Measurements from ENCODE around the gene RBM15. TPM values are rescaled to one million over a fixed set of nuclear protein-coding genes. Genes with fewer than 3 reads are reported as not detected.

Gene RBM15
- total RNA-seq, 1 experiment from 2014 or later = 18.2 TPM

DNA sequence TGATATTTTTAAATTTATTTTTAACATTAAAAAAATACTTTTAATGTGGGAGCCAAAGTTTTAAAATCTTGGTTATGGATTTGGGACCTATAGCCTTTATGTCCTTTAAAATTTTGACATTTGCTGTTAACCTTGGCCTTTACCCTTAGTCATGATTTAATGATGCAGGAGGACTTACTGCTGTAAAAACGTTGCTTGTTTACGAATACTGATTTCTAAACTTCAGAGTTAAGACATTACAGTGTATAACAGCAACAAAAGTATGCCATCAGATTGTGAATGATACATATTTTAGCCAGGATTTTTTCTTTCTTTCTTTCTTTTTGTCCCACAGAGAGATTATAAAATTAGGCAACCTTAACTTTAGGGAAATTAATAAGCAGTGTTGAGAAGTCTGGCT lies 8.9 kb downstream of the RBM15 start:
- DNase-seq (ENCODE audit: low spot score) = no peak

DNA sequence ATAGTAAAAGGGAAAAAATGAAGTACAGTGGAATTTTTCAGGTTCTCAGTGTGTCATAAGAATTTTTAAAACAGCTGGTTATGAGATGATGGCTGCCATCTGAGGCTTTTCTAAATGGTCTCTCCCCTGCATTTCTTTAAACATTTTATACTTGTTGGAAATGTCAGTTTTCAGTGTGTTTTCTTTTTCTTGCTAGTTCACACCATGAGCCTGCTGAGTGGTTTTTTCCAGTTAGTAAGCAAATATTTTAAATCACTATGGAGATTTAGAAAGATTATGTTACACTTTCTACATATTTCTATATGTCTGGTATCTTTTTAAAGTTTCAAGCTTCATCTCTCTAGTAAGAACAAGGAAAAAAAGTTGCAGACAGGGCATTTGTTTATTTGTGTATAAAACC lies 9.6 kb downstream of the RBM15 start:
- no peak for DNase-seq (ENCODE audit: low spot score)

GRCh38 chr1:110350360-110350759 lies 11.2 kb downstream of the RBM15 start:
- no peak for DNase-seq (ENCODE audit: low spot score)

DNA sequence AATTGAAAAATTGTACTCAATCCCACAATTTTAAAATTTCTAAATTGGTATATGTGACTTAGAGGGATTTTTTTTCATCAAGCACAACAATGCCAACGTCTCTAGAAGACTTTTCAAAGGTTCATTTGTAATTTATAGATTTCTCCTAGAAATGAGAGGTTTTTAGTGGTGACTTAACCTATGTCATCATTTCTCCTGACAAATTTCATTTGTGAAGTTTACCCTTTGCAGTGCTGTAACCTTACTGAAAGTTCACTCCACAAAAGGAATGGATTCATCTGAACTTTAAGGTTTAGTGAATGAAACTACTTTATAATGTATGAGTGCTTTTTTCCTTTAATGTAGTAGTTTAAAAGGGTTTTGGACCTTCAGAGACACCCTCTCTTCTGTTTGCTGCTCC lies 16.1 kb downstream of the RBM15 start:
- DNase-seq (ENCODE audit: low spot score) = no peak

GRCh38 chr1:110356379-110356778 lies 17.2 kb downstream of the RBM15 start:
- no peak for DNase-seq (ENCODE audit: low spot score)

DNA sequence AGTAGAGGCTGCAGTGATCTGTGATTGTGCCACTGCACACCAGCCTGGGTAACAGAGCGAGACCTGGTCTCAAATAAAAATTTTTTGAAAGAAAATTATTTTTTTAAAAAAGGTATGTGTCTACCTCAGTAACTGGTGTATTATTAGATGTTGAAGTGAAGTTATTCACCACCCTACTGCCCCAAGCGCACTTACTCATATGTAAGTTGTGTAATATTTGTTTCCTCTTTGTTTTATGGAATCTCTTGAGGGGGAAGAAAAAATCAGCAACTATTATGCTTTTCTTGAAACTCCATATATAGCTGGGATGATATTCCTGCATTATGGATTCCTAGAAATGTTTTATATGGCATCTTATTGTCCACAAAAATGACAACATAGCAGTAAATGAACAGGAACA lies 21.3 kb downstream of the RBM15 start:
- DNase-seq (ENCODE audit: low spot score) = no peak

- no peak for DNase-seq (ENCODE audit: low spot score)
These were observed 22.7 kb downstream of the RBM15 start for GRCh38 chr1:110361856-110362255.

GRCh38 chr1:110364221-110364620 lies 25.0 kb downstream of the RBM15 start:
- no peak for DNase-seq (ENCODE audit: low spot score)

- DNase-seq (ENCODE audit: low spot score) = no peak
These were observed 31.6 kb downstream of the RBM15 start for GRCh38 chr1:110370827-110371226.

GRCh38 chr1:110375490-110375889 lies 36.3 kb downstream of the RBM15 start:
- no peak for DNase-seq (ENCODE audit: low spot score)

- DNase-seq (ENCODE audit: low spot score) = no peak
These were observed 41.6 kb downstream of the RBM15 start for GRCh38 chr1:110380672-110381283.

DNA sequence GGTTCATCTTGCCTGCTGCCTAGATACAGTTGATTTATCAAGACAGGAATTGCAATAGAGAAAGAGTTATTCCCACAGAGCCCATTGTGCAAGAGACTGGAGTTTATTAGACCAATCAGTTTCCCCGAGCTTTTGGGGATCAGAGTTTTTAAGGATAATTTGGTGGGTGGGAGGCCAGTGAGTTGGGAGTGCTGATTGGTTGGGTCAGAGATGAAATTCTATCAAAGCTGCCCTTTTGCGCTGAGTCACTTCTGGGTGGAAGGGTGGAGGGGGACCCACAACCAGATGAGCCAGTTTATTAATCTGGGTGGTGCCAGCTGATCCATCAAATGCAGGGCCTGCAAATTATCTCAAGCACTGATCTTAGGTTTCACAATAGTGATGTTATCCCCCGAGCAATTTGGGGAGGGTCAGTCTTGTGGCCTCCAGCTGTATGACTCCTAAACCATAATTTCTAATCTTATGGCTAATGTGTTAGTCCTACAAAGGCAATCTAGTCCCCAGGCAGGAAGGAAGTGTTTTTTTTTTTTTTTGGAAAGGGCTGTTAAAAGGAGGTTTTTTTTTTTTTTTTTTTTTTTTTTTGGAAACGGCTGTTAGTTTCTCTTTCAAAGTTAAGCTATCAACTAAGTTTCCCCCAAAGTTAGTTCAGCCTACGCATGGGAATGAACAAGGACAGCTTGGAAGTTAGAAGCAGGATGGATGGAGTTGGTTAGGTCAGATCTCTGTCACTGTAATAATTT lies 44.2 kb downstream of the RBM15 start:
- peak; percentile 62 for DNase-seq (ENCODE audit: low spot score)

GRCh38 chr1:110384581-110385321 lies 45.6 kb downstream of the RBM15 start:
- no peak for DNase-seq (ENCODE audit: low spot score)

DNA sequence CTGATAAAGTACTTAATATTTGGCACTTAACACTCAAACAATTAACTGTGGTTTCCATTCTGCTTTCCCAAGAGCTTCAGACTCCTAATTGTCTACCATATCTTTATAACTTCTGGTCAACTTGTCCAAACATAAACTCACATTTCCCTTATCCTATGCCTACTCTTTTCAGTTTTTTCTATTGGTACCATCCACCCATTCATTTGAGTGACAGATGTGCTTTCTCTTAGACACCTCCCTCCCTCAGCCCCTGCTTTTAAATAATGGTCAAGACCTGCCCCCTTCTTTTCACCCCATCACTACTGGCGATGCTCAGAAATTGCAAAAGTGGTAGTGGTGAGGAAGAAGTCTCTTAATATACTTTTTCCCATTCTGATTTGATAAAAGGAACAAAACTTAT lies 46.2 kb downstream of the RBM15 start:
- no peak for DNase-seq (ENCODE audit: low spot score)

GRCh38 chr1:110387048-110387754 lies 48.0 kb downstream of the RBM15 start:
- DNase-seq (ENCODE audit: low spot score) = no peak

DNA sequence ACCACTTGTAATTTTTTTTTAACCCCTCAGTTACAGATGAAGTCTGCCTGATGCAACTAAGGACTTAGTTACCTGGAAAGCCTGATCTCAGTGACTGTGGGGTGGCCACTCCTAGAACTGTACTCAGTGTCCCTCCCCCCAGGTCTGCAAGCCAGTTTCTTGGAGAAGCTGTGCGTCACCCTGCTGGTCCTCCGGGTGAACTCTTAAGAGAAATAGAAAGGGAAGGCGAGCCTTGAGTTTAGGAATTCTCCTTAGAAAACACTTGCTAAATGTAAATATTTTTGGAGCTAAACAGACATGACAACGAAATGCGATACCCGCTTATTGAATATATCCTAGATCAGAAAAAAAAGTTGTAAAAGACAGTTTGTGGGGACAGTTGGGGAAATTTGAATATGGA lies 50.9 kb downstream of the RBM15 start:
- peak; percentile 81 for DNase-seq (ENCODE audit: low spot score)

DNA sequence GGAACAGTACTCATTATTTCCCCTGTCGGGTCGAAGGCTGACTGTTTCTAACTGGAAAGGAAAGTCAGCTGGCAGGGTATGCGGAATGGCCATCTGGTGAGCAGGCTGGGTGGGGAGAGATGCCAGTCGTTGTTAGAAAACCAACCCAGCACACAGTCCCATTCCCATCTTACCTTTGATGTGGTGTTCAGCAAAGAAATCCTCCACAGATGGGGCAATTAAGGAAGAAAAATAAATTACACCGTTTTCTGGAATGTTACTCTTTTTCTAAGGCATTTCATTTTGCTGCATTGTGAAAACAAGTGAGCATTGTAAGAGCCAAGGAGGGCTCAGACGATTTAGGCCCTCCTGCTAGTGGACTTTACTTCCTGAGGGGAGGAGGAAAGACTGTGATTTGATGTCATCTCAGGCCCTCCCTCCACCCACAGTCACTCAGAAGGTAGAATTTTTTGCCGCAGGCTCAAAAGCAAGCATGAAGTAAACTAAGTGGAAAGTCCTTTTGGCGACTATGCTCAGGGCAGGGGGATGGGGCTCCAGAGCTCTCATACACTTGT lies 51.6 kb downstream of the RBM15 start, which contains the start of gene SLC16A4:
TSS of gene SLC16A4 (minus strand) at position 335 of the 554 bp plus-strand sequence. CDS start 1,703 bp downstream, outside the sequence.
- peak; percentile 91 for DNase-seq (ENCODE audit: low spot score)

- no peak for DNase-seq (ENCODE audit: low spot score)
These were observed 54.1 kb downstream of the RBM15 start for GRCh38 chr1:110393286-110393685.

- peak; percentile 70 for DNase-seq (ENCODE audit: low spot score)
These were observed 54.7 kb downstream of the RBM15 start for GRCh38 chr1:110393691-110394492.

- DNase-seq (ENCODE audit: low spot score) = no peak
These were observed 55.3 kb downstream of the RBM15 start for GRCh38 chr1:110394493-110394820.
